Fibroblast of villous mesenchyme (primary cell): Measurements from ENCODE around the gene NPAS1. TPM values are rescaled to one million over a fixed set of nuclear protein-coding genes. Genes with fewer than 3 reads are reported as not detected.

Source experiments
- DNase-seq: peaks from one replicate; pipeline ENCODE4 v3.0.0-alpha.2; 2010; ENCODE audit warnings: low read depth
- H3K4me3 ChIP-seq: 2 replicates; pipeline ENCODE4 v1.5.1; 2011; ENCODE audit warnings: low read depth, mild to moderate bottlenecking, low read length
- CTCF ChIP-seq: IDR thresholded peaks from 2 replicates; pipeline ENCODE4 v1.5.1; 2012; ENCODE audit warnings: low read depth, mild to moderate bottlenecking, low read length; ENCODE audit not compliant: insufficient read depth
- total RNA-seq: library from RNA; depleted of rRNA; stranded (reverse); fragments of >200 nt; gene quantifications from 2 replicates; pipeline ENCODE4 v1.2.3, GENCODE V29; 2012

NPAS1 gene
- total RNA-seq, 1 donor, result 0.86 TPM

GRCh38 chr19:47068876-47069406 is 49.3 kb downstream of the NPAS1 start:
- no peak overlapping the region for H3K4me3 ChIP-seq
- DNase-seq, result no peak
- TF ChIP-seq CTCF, result no peak

GRCh38 chr19:47069795-47070194 is 50.2 kb downstream of the NPAS1 start:
- TF ChIP-seq CTCF, result no peak
- DNase-seq, result no peak
- no peak overlapping the region for H3K4me3 ChIP-seq

- DNase-seq, result no peak
- no peak overlapping the region for H3K4me3 ChIP-seq
- no peak for TF ChIP-seq CTCF
These were observed 51.1 kb downstream of the NPAS1 start for GRCh38 chr19:47070756-47071155.

GRCh38 chr19:47071731-47072130 is 52.1 kb downstream of the NPAS1 start:
- no peak for DNase-seq
- no peak for TF ChIP-seq CTCF
- H3K4me3 ChIP-seq, result no peak overlapping the region

GRCh38 chr19:47072323-47072722 is 52.7 kb downstream of the NPAS1 start:
- TF ChIP-seq CTCF, result no peak
- DNase-seq, result no peak
- H3K4me3 ChIP-seq, result no peak overlapping the region

- no peak for DNase-seq
- TF ChIP-seq CTCF, result no peak
- no peak overlapping the region for H3K4me3 ChIP-seq
These were observed 53.9 kb downstream of the NPAS1 start for GRCh38 chr19:47073574-47073973.

GRCh38 chr19:47074621-47075020 is 55.0 kb downstream of the NPAS1 start:
- DNase-seq, result no peak
- no peak for TF ChIP-seq CTCF
- no peak overlapping the region for H3K4me3 ChIP-seq
